Type B pancreatic cell (in vitro differentiated cells): Measurements from ENCODE around the gene RPL11. TPM values are rescaled to one million over a fixed set of nuclear protein-coding genes. Genes with fewer than 3 reads are reported as not detected.

Experiments used
- DNase-seq: peaks from one replicate; pipeline ENCODE4 v3.0.0; 2021; ENCODE audit warnings: mixed read lengths; ENCODE audit not compliant: unreplicated experiment; ENCODE audit errors: extremely low spot score
- H3K27ac Mint-ChIP-seq: 2 replicates; pipeline ENCODE4 v1.8.0; 2021; ENCODE audit warnings: mild to moderate bottlenecking, mixed read lengths
- H3K27me3 Mint-ChIP-seq: 2 replicates; pipeline ENCODE4 v1.8.0; 2021; ENCODE audit warnings: mixed read lengths
- H3K36me3 Mint-ChIP-seq: 2 replicates; pipeline ENCODE4 v1.8.0; 2021; ENCODE audit warnings: mixed read lengths
- H3K4me1 Mint-ChIP-seq: one replicate; pipeline ENCODE4 v1.8.0; 2021; ENCODE audit warnings: mixed read lengths; ENCODE audit not compliant: unreplicated experiment
- H3K4me3 Mint-ChIP-seq: 2 replicates; pipeline ENCODE4 v1.8.0; 2021; ENCODE audit warnings: mild to moderate bottlenecking, mixed read lengths
- H3K9me3 Mint-ChIP-seq: 2 replicates; pipeline ENCODE4 v1.8.0; 2021; ENCODE audit warnings: mixed read lengths
- CTCF ChIP-seq: fragments of 200-600 bp; sonication (generic); conservative IDR thresholded peaks from 2 replicates; pipeline ENCODE4 v1.5.0; 2021; ENCODE audit warnings: antibody characterized with exemption, mild to moderate bottlenecking
- total RNA-seq: library from RNA; stranded (reverse); gene quantifications from 2 replicates; pipeline ENCODE4 v1.2.1, GENCODE V29; 2021; ENCODE audit warnings: low replicate concordance

The RPL11 gene
- total RNA-seq, 1 donor from 2014 or later, result 1,209 TPM

GRCh38 chr1:23741609-23742008, 50.0 kb downstream of the RPL11 start:
- peak overlapping the region; percentile 91 for H3K4me3 Mint-ChIP-seq
- H3K27me3 Mint-ChIP-seq, result no peaks in the 10 kb centered on the region
- peaks cover 15% of the 10 kb centered on the region for H3K4me1 Mint-ChIP-seq
- H3K9me3 Mint-ChIP-seq, result no peaks in the 10 kb centered on the region
- H3K36me3 Mint-ChIP-seq, result peaks cover 6% of the 10 kb centered on the region
- peak overlapping the region; percentile 88 for H3K27ac Mint-ChIP-seq
- no peak for TF ChIP-seq CTCF
- DNase-seq, result no peak

GRCh38 chr1:23742670-23743286, 51.2 kb downstream of the RPL11 start:
- Mint-ChIP-seq H3K4me3 (peak overlapping the region; percentile 91), H3K4me1 (peaks cover 26% of the 10 kb centered on the region), H3K36me3 (peaks cover 13% of the 10 kb centered on the region), H3K27me3 (no peaks in the 10 kb centered on the region), H3K27ac (peak overlapping the region; percentile 88), H3K9me3 (no peaks in the 10 kb centered on the region)
- TF ChIP-seq CTCF, result no peak
- DNase-seq, result no peak

DNA sequence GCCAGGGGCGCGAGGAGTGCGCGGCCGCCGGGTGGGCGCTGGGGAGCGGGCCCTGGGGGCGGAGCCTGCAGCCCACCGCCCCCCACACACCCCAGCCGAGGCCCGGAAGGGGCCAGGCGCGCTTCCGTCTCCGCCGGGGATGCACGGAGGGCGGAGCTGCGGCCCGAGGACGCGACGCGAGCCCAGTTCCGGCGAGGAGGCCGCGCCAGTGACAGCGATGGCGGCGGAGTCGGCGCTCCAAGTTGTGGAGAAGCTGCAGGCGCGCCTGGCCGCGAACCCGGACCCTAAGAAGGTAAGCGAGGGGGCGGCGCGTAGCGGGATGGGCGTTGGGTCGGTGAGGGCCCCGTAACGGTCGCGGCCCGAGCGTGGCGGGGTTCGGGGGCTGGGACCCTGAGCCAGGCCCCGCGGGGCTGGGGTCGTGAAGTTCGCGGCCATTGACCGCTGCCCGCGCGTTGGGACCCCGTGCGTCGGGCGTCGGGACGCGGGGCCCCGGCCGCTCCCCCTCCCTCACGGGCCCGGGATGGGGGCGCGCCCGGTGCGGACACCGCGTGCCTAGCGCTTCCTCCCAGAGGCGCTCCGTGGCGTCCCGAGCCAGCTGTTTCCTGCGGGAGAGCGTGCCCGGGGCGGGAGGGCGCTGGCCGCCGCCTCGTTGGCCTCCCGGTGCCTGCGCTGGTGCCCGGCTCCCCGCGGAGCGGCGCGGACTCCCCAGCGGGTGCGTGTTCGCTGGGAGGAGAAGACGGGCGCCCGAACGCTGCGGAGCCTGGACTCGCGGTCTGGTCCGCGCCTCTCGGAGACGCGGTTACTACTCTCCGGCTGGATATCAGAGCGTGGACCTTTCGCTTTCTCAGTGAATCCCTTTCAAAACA, 51.9 kb downstream of the RPL11 start, which contains the start of gene ELOA:
TSS of gene ELOA (plus strand) at position 185 of the 866 bp plus-strand sequence. CDS start at position 218, 33 bp downstream.
- Mint-ChIP-seq H3K27me3 (no peaks in the 10 kb centered on the region), H3K4me1 (peaks cover 32% of the 10 kb centered on the region)

DNA sequence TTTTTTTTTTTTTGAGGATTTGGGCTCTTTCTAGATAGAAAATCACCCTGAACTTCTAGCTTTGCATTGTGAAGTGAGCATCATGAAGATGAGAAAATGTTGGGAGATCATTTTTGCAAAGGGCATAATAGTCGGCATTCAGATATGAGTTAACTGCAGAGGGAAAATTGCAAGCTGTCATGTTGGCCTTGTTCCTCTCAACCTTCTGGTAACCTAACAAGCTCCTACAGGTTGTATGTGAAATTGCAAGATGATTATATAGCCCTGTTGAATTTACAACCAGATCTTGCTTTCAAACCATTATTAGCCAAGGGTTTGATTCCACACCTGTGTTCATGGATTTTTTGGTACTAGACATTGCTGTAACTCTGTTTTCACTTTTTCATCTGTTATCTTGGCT, 53.9 kb downstream of the RPL11 start:
- peak overlapping the region; percentile 89 for H3K27ac Mint-ChIP-seq
- TF ChIP-seq CTCF, result peak; percentile 65
- no peaks in the 10 kb centered on the region for H3K9me3 Mint-ChIP-seq
- no peaks in the 10 kb centered on the region for H3K27me3 Mint-ChIP-seq
- H3K36me3 Mint-ChIP-seq, result peaks cover 13% of the 10 kb centered on the region
- H3K4me3 Mint-ChIP-seq, result peak overlapping the region; percentile 92
- peaks cover 32% of the 10 kb centered on the region for H3K4me1 Mint-ChIP-seq
- no peak for DNase-seq

More for the DNA sequence above, 51.9 kb downstream of the RPL11 start, which contains the start of gene ELOA:
- H3K36me3 Mint-ChIP-seq, result peaks cover 13% of the 10 kb centered on the region
- no peak for TF ChIP-seq CTCF
- no peaks in the 10 kb centered on the region for H3K9me3 Mint-ChIP-seq
- peak within 1 kb of the TSS; percentile 92 for H3K4me3 Mint-ChIP-seq
- peak within 1 kb of the TSS; percentile 89 for H3K27ac Mint-ChIP-seq
- peak; percentile 81 for DNase-seq

Other genes starting within 250 kb of the RPL11 start
- 41.9 and 65.7 TPM in 2 replicates for gene ASAP3, start 207.6 kb upstream of the RPL11 start, total RNA-seq
- gene E2F2, start 160.6 kb upstream of the RPL11 start, total RNA-seq, result 8.4 and 9.4 TPM in 2 replicates
- gene ID3, start 132.3 kb upstream of the RPL11 start, total RNA-seq, result 240 and 495 TPM in 2 replicates
- gene ELOA, start 51.7 kb downstream of the RPL11 start, total RNA-seq, result 39.6 and 44.3 TPM in 2 replicates
- 71.1 and 113 TPM in 2 replicates for gene PITHD1, start 86.6 kb downstream of the RPL11 start, total RNA-seq
- gene LYPLA2, start 99.3 kb downstream of the RPL11 start, total RNA-seq, result 83.6 and 113 TPM in 2 replicates
- gene GALE, start 108.9 kb downstream of the RPL11 start, total RNA-seq, result 39.0 and 47.7 TPM in 2 replicates
- gene HMGCL, start 133.6 kb downstream of the RPL11 start, total RNA-seq, result 33.7 and 35.8 TPM in 2 replicates
- 20.6 and 40.8 TPM in 2 replicates for gene FUCA1, start 176.5 kb downstream of the RPL11 start, total RNA-seq
- not detected in 2 replicates for gene CNR2, start 221.6 kb downstream of the RPL11 start, total RNA-seq